Activated CD4-positive, CD25-positive, alpha-beta regulatory T cell treated with anti-CD3 and anti-CD28 coated beads, Interleukin-2, amount 50 U/mL, for 72 hours (primary cell): ENCODE data around the gene PPP1R15B.

Experiments
- DNase-seq: peaks from one replicate; pipeline ENCODE4 v3.0.0; 2021

Gene PPP1R15B

GRCh38 chr1:204361781-204362180 lies 49.8 kb downstream of the PPP1R15B start:
- DNase-seq: no peak

GRCh38 chr1:204361341-204361771 lies 50.3 kb downstream of the PPP1R15B start:
- no peak for DNase-seq

DNA sequence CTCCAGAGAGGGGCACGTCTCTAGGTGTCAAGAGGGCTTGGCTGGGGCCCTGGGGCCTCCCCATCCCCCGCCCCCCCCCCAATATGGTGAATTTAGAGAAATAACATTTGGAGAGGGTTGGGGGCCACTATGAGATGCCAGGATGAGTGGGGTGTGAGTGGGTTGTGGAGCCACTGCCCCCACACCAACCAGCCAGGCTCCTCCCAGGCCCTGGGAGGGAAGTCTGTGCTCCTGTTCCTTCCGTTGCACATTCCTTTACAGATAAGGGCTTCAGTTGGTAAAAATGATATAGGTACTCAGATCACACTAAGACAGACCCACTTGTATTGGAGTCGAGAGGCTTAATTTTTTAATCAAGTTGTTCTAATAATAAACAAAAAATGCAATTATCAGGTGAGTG lies 51.3 kb downstream of the PPP1R15B start:
- no peak for DNase-seq

DNA sequence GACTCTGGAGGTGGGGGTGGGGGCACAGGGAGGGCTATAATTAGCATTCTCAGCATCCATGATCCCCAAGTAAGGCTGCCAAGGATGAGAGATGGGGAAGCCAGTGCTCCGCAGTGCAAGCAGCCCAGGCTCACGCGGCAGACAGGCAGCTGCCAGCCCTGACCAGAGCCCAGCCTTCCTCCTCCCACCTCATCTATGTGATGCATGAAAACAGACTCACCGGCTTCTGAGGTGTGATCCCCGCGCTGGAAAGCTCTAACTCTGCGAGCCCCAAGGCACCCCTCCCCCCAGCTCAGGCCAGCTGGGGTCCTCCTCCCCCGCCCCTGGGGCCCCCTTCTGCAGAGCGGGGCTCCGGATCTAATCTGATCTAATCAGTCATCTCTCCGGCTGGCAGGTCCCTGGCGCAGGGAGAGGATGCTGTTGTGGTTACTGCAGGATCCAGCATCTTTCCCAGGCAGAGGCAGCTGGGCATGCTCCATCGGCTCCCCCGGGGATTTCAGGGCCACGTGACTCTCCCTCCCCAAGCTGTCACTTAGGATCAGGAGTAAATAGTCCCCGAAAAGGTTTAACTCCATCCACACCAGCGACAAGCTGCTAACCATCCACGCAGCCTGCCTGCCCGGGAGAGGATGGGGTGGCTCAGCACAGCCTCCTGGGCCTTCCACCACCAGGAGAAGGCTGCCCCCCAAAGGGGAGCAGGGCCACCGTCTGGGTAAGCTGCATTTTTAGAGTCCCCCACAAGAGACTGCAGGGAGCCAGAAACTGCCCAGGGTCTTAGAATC lies 52.0 kb downstream of the PPP1R15B start, which contains the start of gene PLEKHA6:
TSS of gene PLEKHA6 (minus strand) at position 456 of the 782 bp plus-strand sequence. CDS start 86,202 bp downstream, outside the sequence.
- no peak for DNase-seq

GRCh38 chr1:204359131-204359473 lies 52.5 kb downstream of the PPP1R15B start:
- DNase-seq: no peak

- DNase-seq: no peak
These were observed 53.0 kb downstream of the PPP1R15B start for GRCh38 chr1:204358605-204359004.

GRCh38 chr1:204357551-204358490 lies 53.8 kb downstream of the PPP1R15B start:
- DNase-seq: no peak

GRCh38 chr1:204356997-204357396 lies 54.6 kb downstream of the PPP1R15B start:
- no peak for DNase-seq

DNA sequence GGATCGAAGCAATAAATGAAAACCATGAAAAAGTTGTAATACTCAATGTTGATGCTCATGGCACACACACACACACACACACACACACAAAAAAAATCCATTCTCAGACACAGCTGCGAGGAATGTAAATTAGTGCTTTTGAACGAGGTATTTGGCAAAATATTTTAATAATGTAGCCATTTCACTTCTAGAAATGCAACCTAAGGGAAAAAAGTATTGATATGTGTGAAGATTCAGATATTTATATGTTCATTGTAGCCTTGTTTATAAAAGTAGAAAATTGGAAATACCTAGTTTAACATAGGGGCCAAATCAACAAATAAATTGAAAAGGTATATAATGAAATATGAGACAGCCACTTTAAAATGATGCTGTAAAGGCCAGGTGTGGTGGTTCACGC lies 55.7 kb downstream of the PPP1R15B start:
- no peak for DNase-seq

DNA sequence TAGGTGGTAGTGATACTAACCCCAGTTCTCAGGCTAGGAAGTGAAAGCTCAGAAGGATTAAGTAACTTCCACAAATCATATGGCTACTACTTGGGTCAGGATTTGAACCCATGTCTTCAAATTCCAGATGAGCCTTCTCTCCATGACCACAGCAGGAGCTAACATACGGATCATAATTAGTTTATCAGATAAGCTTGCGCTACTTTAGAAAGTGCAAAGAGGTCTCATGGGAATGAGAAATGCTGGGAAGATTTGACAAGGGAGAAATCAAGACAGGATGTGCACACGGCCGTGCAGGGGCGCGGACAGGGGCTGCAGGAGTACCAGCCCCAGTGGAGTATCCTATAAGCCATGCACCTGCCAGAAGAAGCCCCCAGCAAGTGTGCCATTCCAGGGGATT lies 57.0 kb downstream of the PPP1R15B start:
- no peak for DNase-seq
